Stimulated activated CD8-positive, alpha-beta memory T cell treated with anti-CD3 and anti-CD28 coated beads, Interleukin-4, amount 100 ng/mL, for 48 hours (primary cell): Measurements from ENCODE around the gene COPG2.
"Not testable (repeated sequence)": the region's sequence is repeated elsewhere in the genome, so short reads cannot be mapped to it uniquely, and the experiment has no call there.

Experiments
- DNase-seq: peaks from one replicate; pipeline ENCODE4 v3.0.0-alpha.2; 2020

COPG2 gene

DNA sequence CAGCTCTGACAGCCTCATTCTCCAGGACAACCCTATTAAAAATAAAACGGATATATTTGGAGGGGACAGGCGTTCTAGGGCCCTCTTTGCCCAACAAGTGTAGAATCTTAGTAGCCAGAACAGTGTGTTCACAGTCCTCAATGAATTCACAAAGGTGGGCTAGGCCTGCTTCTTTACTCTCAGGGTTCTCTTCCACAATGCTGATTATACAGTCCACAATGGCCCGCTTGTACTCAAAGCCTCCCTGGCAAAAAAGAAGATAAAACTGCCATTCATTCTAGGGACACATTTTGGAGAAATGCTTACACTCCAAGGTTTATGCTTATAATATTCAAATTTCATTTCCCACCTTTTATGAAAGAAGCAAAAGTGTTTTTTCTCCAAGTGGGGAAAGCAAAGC, 114.1 kb downstream of the COPG2 start:
- no peak for DNase-seq

DNA sequence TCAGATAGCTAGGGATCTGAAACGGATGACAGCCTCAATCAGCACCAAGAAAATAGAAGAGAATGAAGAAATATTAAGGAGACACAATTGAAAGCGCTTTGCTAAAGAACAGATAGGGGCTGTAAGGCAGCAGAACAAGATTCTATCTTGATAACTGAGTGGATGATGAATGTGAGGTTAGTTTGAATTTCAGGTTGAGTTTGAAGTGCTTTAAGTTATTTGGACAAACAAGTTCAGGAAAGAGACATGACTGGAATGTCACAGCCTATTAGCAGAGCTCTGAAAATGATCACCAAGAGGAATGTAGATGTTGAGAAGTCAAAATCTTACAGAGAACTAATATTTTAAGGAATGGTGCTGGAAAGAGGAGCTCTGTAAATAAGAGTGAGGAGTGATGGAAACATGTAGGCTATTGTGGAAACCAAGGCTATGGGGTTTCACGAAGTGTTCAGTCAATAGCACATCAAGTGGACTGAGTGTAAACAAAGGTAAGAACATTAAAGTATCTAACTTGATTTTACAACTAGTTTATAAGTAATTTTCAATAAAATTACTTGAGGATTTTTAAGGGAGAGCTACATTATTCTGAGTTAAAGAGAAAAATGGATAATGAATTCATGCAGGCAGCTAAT, 115.0 kb downstream of the COPG2 start:
- no peak for DNase-seq

DNA sequence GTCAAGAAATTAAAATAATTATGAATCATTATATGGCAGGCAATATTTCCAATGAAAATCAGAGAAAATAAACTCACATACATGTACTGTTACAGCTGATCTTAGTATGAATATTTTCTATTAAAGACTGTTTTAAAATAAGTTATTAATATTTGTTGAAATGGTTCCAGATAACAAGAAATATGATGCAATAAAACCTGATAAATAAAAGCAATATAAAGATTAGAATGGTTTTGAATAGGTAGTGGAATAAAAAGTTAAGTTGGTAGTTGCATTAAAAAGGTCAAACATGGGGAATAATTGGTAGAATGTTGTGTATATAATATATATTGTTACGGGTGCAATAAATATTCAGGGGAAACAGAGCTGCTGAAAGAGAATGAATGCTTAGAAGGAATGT, 124.2 kb downstream of the COPG2 start:
- DNase-seq, result no peak

DNA sequence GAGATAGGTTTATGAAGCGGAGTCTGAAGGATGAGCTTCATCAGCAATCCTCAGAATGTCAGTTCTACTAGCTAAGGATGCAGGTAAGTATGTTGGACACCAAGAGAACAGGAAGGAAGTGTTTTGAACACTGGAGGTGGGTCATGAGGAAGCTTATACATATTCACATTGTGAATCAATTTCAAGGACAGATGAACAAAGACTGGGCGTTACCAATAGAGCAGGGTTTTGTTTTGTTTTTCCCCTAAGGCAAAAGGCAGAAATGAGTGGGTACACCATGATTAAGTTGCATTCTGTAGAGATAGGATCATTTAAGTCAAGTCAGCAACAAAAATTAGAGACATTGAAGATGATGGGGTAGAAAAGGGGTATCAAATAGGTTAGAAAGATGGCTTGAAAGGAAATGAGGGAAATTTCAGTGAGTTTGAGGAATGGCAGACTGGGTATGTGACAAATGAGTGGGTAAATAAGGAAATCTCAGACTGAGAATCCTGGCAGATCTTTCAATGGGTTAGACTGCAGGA, 125.0 kb downstream of the COPG2 start:
- no peak for DNase-seq

DNA sequence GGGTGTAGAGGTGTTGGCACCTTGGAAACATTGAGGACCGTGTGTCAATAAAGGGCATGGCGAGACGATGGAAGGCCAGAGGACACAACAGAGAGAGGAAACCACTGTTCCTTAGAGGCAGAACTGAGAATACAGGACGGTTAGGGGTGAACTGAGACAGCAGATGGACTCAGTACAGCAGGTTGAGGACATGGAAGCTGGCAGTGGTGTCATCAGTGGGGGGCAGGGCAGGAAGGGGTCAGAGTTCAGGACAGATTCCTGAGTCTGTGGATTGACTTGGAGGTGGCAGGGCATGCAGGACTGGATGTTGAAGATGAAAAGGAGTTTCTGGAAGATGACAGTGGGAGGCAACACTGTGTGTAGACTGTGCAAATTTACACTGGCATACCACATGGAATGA, 126.3 kb downstream of the COPG2 start:
- not testable (repeated sequence) for DNase-seq

DNA sequence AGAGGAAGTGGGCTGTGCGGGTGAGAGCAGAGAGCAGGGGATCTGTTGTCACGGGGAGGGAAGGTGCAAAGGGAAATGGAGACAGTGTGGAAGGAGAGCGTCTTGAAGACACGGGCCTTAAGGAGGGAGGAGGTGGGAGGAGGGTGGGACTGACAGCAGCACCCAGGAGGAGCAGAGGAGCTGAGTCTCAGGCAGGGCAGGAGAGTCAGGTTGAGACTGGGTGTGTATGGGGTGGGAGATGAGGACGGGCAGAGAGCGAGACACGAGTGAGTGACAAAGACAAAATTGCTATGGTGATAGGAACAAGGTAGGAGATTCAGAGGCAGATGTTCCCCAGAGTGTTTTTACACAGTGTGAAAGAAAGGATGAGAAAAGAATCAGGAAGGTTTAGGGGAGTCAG, 127.3 kb downstream of the COPG2 start:
- not testable (repeated sequence) for DNase-seq

DNA sequence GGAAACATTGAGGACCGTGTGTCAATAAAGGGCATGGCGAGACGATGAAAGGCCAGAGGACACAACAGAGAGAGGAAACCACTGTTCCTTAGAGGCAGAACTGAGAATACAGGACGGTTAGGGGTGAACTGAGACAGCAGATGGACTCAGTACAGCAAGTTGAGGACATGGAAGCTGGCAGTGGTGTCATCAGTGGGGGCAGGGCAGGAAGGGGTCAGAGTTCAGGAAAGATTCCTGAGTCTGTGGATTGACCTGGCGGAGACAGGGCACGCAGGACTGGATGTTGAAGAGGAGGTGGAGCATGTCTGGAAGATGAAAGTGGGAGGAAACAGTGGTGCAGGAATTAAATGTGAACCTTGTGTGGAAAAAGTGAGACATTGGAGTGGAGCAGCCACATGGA, 130.7 kb downstream of the COPG2 start:
- not testable (repeated sequence) for DNase-seq

DNA sequence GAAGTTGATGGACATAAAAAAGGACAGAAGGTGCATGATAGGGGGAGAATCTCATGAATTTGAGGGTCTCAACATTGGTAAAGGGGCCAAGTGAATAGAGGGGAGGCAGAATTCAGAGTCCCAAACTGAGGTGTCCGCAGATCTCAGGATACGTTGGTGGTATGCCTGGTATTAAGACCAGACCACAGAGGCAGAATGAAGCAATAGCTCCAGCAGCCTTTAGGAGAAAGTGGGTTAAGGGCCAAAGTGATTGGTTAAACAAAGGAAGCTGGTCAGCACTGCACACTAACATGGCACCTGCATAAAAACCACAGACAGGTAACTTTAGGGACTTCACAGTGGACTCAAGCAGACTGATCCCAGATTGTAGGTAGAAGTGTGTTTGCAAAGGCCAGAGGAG, 139.1 kb downstream of the COPG2 start:
- DNase-seq, result no peak

DNA sequence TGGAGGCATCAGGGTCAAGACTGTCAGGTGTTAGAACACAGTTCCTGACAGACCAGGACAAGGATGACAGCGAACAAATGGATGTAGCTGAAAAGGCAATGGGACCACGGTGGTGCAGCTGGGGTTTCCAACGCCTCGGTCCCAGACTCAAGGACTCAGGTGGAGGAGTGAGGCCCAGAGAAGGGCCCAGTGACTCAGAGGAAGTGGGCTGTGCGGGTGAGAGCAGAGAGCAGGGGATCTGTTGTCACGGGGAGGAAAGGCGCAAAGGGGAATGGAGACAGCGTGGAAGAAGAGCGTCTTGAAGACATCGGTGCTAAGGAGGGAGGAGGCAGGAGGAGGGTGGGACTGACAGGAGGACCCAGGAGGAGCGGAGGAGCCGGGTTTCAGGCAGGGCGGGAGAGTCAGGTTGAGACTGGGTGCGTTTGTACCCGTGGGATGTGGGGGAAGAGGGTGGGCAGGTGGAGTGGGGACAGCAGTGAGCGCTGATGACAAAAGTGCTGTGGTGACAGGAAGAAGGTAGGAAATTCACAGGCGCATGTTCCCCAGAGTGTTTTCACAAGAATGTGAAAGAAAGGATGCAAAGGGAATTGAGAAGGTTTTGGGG, 140.7 kb downstream of the COPG2 start:
- not testable (repeated sequence) for DNase-seq

DNA sequence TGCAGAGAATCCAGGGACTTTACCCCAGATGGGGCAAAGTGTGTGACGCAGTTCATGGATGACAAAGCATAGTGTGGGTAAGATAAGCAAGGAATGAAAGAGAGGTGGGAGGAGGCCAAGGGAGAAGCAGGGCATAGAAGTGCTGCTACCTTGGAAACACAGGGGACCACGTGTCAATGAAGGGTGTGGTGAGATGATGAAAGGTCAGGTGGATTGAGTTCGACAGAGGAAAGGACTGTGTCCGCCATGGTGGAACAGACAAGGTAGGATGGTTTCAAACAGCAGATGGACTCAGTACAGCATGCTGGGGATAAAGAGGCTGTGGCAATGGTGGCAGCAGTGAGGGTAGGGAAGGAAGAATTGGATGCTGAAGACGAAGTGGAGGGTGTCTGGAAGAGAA, 143.9 kb downstream of the COPG2 start:
- DNase-seq, result no peak

DNA sequence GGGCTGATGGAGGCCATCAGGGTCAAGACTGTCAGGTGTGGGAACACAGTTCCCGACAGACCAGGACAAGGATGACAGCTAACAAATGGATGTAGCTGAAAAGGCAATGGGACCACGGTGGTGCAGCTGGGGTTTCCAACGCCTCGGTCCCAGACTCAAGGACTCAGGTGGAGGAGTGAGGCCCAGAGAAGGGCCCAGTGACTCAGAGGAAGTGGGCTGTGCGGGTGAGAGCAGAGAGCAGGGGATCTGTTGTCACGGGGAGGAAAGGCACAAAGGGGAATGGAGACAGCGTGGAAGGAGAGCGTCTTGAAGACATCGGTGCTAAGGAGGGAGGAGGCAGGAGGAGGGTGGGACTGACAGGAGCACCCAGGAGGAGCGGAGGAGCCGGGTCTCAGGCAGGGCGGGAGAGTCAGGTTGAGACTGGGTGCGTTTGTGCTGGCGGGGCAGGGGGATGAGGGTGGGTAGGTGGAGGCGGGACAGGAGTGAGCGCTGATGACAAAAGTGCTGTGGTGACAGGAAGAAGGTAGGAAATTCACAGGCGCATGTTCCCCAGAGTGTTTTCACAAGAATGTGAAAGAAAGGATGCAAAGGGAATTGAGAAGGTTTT, 144.9 kb downstream of the COPG2 start:
- DNase-seq, result not testable (repeated sequence)

DNA sequence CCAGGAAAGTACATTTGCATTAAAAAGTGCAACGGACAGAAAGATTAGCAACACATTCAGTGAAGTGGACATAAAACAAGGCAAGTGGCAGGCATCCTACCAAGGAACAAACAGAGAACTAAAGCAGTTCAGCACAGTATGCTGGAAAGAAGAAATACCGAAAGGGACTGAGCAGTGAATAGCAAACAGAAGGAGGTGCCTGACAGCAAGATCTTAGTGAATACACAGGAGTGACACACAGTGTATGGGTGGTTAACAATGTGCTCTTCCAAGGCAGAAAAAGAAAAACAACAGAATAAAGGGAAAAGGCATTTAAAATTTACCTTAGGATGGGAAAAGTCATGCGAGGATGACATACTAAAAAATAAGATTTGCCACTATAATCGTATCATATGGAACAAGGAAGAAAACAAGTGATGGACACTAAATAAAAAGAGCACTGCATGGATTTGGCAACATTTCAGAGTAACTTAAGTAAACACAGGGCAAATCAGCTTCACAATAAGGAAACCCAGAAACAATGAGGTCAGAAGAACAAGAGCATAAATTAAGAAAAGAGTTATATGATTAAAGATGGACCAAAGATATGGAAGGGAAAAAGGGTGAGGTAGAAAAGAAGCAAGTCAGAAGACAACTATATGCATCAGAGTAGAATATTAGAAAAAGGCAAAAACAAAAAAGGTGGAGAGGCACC, 147.1 kb downstream of the COPG2 start:
- no peak for DNase-seq

DNA sequence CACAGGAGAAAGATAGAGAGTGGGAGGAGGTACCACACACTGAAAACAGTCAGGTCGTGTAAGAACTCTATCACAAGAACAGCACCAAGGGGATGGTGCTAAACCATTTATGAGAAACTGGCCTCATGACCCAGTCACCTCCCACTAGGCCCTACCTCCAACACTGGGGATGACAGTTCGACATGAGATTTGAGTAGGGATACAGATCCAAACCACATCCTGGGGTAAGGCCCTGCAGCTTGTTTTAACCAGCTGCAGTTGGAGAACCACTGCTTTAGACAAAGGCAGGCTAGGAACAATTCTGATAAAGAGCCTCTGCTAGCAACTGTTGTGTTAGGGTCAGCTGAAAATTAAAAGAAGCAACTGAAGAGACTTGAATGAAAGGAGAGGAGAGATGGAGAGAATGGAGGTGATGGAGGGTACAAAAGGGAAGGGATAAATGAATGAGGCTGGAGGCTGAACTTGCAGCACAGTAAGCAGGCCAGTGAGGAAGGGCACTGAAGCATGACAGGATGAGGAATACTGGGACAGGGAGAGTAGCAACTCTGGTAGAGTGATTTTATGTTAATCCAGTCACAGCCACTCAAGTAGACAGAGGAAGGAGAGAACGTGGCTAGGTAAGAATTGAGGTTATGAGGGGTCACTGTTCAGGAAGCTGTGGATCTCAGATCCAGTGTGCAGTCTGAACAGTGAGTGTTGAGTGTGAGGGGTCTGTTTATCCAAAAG, 153.1 kb downstream of the COPG2 start:
- no peak for DNase-seq

DNA sequence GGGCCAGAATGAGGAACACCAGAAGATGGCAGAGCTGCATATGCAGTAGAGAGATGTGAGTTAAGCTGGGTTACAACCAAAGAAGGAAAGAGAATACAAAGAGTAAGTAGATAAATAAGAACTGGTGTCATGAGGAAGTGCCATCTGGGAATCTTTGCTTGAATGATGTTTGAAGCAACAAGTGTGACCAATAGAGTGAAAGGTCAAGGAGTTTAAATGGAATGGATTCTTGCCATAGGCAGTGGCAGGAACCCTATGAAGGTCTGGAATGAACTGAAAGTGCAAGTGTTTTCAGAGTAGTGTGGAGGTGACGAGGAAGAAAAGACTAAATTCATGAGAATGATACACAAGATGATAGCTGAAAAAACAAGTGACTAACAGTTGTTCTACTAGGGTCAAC, 155.1 kb downstream of the COPG2 start:
- DNase-seq, result no peak

DNA sequence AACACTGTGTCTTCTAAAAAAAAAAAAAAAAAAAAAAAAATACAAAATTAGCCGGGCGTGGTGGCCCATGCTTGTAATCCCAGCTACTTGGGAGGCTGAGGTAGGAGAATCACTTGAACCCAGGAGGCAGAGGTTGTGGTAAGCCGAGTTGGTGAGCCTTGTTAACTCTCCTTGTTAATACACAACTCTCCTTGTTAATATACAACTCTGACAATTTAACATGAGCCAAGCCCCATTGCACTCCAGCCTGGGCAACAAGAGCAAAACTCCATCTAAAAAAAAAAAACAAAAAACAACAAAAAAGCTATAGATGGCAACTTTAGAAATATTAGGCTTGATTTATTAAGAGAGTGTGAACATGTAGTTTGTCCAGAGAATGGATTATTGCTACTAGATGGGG, 156.5 kb downstream of the COPG2 start:
- not testable (repeated sequence) for DNase-seq

DNA sequence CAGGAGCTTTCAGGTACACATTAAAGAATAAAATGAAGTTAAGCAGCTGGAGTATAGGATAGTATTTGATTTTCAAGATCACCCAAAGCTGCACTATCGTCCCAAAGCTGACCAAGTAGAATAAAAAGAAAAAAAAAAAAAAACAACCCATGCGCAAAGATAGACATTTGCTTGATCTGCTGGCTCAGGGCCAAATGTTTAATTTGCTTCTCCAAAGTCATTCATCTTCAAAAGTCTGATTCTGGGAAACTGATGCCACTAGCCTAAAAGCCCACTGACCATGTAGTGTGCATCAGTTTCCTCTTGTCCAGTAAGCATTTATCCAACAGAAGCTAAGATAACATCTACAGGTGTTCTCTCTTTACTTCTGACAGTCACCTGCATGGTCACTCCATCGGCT, 162.2 kb downstream of the COPG2 start:
- no peak for DNase-seq

DNA sequence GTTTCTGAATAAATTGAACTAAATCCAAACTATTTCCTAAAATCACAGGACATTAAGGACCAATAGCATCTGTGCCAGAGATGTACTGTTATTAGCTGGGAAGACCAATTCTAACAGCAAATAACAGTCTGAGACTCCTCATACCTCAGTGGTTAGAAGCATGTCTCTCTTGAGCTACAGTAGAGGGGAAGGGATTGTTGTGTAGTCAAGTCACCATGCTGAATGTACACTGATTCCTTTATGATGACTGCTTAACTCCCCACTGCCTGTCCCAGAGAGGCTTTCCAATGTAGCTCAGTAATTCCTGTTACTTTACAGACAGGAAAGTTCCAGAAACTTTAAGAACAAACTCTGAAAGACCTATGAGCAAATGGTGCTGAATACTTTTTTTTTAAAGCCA, 162.8 kb downstream of the COPG2 start:
- DNase-seq, result no peak

DNA sequence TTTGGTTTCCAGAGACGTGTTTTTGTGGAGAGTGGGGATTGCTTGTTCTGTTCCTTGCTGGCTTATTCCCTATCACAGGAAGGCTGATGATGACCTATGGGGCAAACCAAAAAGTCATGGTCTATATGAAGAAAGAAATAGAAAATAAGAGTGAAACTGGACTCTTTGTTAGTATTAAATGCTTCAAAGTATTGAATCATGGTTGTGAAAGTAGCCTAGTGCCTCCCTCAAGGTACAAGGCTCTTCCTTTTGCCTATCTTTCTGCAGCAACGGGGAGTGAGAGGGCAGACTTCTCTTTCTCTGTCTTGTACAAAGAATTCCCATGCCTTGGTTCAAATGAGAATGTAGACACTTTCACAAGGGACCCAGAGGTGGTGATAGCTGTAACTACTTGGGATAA, 167.6 kb downstream of the COPG2 start:
- DNase-seq, result no peak

DNA sequence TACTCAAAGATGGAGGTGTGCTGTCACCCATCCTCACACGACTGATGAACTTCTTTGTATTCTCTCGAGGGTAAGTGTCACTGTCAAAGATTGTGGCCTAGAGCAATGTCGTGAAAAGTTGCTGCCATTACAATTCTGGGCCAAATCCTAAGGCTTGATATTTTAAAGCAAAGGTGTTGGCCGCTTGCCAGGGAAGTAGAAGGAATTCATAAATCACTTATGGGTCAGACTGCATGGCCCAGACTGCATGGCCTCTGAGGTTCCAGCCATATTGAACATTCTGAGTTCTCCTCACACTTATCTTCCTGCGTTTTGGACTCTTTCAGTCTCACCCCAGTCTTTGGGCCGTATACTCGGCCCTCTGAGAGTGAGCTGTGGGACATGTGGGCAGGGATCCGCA, 168.1 kb downstream of the COPG2 start:
- no peak for DNase-seq

DNA sequence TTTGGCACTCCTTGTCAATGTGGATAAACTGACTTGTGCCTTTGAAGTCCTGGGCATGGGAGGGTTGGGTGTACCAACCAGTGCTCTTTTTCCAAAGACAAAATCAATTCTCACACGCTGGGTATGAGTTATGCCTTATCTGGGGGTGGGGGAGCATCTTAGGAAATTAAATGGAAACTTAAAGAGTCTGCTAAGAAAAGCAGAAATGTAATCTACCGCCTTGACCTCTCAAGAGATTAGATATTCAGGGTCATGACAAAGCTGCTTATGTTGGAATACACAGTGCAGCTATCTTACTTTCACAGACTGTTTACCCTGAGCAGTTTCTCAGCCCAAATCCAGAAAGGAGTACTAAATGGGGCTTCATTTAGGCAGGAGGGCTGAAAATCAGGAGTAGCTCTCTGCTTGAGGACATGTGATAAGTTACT, 174.1 kb downstream of the COPG2 start:
- no peak for DNase-seq

DNA sequence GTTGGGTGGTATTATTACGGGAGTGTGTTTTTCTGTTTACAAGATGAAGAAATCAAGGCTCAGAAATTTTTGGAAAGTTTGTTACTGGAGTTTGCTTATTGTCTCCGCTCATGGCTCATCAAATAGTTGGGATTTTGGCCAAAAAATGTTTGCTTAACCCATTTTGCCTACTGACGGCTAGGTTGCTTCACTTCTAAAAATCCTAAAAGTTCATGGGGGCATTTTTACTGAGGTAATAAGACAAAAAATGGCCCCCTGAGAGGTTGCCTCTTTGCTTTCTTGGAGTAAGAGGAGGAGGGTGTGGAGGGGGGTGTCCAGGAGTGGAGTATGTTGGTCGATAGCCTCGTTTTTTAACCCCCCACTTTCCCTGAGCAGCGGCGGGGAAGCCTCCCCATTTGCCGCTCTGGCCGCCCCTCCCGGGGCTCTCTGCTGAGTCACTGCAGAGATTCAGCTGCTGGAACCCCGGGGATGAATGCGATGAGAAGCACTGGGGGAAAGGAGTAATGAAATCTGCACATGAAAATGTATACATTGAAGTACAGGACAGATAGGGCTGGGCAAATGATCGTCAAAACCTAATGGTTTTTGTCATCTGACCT, 175.2 kb downstream of the COPG2 start:
- DNase-seq, result no peak

DNA sequence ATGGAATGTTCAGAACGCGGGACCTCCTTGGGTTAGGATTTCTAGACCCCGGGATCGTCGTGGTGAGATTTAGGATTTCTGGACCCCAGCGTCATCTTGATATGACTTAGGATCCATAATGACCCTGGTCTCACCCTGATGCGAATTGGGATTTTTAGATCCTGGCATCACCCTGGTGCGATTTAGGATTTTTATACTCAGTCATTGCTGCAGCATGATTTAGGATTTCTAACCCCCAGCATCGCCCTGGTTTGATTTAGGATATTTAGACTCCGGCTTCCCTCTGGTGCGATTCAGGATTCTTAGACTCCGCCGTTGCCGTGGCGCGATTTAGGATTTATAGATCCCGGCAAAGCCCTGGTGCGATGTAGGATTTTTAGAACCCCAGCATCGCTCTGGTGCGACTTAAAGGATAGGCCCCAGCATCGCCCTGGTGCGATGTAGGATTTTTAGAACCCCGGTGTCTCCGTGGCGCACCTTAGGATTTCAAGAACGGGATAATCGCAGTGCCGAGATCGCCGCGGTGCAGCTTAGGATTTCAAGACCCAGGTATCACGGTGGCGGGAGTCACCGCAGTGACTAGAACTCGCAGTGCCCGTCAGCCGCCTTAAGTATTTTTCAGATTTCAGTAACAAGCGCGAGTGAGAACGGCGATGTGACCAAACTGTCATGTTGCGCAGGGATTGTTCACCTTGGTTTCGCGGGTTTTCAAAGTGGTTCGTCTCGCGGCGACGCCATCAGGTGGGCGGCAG, 175.8 kb downstream of the COPG2 start:
- no peak for DNase-seq
